ENCODE data around the gene OR51E2.

OR51E2 gene

GRCh38 chr11:4684631-4685285 lies 12.9 kb downstream of the OR51E2 start:
- no peaks in the 10 kb centered on the region for H3K27me3 ChIP-seq (ENCODE audit: control insufficient read depth, insufficient read depth, low read length)
- H3K9me3 ChIP-seq (replicated peaks; ENCODE audit: low read length): no peaks in the 10 kb centered on the region
- H3K4me2 ChIP-seq (ENCODE audit: low read length): no peak overlapping the region
- no peak overlapping the region for H3K4me3 ChIP-seq (ENCODE audit: low read length)
- H3K9ac ChIP-seq (ENCODE audit: low read depth, low read length): no peak overlapping the region
- no peaks in the 10 kb centered on the region for H3K4me1 ChIP-seq (ENCODE audit: control insufficient read depth, insufficient read depth, low read length)
- no peaks in the 10 kb centered on the region for H3K36me3 ChIP-seq (ENCODE audit: insufficient read depth, low read length)

- no peak overlapping the region for H3K9ac ChIP-seq (ENCODE audit: low read depth, low read length)
- H3K4me2 ChIP-seq (ENCODE audit: low read length): no peak overlapping the region
- H3K36me3 ChIP-seq (ENCODE audit: insufficient read depth, low read length): no peaks in the 10 kb centered on the region
- H3K9me3 ChIP-seq (replicated peaks; ENCODE audit: low read length): no peaks in the 10 kb centered on the region
- H3K27me3 ChIP-seq (ENCODE audit: control insufficient read depth, insufficient read depth, low read length): no peaks in the 10 kb centered on the region
- no peaks in the 10 kb centered on the region for H3K4me1 ChIP-seq (ENCODE audit: control insufficient read depth, insufficient read depth, low read length)
- H3K4me3 ChIP-seq (ENCODE audit: low read length): no peak overlapping the region
Observed at GRCh38 chr11:4682623-4683419, 14.8 kb downstream of the OR51E2 start.

DNA sequence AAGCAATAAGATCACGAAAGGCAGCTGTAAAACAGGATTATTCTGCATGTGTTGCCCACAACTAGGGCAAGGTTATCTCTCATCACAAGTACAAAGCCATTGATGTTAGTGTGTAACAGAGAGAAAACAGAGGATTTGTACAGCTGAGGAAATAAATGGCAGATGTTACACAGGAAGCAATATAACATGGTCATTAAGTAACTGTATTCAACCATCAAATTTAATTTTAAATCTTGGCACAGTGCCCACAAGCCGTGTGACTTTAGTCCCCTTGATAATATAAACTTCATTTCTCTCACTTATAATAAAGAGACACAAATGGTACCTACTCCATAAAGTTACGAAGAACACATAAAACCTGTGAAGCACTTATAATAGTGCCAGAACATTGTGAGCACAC lies 17.3 kb downstream of the OR51E2 start:
- Histone ChIP-seq H3K36me3 (ENCODE audit: insufficient read depth, low read length) (no peaks in the 10 kb centered on the region), H3K4me1 (ENCODE audit: control insufficient read depth, insufficient read depth, low read length) (no peaks in the 10 kb centered on the region), H3K9me3 (replicated peaks; ENCODE audit: low read length) (no peaks in the 10 kb centered on the region), H3K27me3 (ENCODE audit: control insufficient read depth, insufficient read depth, low read length) (no peaks in the 10 kb centered on the region), H3K9ac (ENCODE audit: low read depth, low read length) (no peak overlapping the region), H3K4me3 (ENCODE audit: low read length) (no peak overlapping the region), H3K4me2 (ENCODE audit: low read length) (no peak overlapping the region)

DNA sequence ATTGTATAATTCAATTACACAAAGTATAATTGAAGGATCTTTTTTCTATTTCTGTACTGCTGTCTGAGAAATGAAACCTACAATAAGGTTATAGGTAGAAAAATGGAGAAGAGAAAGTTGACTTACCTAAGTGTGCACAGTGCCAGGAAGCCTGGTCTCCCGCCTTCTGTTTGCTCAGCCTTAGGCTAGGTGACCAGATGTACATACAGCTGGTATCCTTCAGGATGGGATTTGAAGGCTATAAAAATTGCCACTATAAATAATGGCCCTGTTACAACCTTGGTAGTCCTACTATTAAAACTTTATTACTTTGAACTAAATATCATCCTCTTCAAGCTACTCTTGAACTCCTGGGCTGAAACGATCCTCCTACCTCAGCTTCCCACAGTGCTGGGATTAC lies 19.7 kb downstream of the OR51E2 start:
- Histone ChIP-seq H3K27me3 (ENCODE audit: control insufficient read depth, insufficient read depth, low read length) (no peaks in the 10 kb centered on the region), H3K4me2 (ENCODE audit: low read length) (no peak overlapping the region), H3K4me3 (ENCODE audit: low read length) (no peak overlapping the region), H3K4me1 (ENCODE audit: control insufficient read depth, insufficient read depth, low read length) (peaks cover under 1% of the 10 kb centered on the region), H3K9ac (ENCODE audit: low read depth, low read length) (no peak overlapping the region), H3K36me3 (ENCODE audit: insufficient read depth, low read length) (no peaks in the 10 kb centered on the region), H3K9me3 (replicated peaks; ENCODE audit: low read length) (no peaks in the 10 kb centered on the region)

DNA sequence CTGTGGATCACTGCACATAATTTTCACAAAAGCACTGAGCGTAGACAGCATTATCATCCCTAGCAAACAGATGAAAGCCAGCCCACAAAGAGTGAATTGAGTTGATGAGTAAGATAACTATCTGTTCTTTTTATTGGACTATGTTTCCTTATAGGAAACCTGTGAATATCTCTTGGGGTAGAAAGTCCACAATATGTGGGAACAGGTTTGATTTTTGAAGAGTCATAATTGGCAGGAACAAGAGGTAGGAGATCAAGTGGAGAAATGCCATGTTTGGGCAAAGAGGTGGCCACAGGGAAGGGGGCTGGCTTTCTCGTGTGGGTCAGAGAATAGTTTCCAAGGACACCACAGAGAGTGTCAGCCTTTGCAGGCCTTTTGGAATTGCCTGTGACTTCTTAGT lies 23.9 kb downstream of the OR51E2 start:
- Histone ChIP-seq H3K4me3 (ENCODE audit: low read length) (no peak overlapping the region), H3K9ac (ENCODE audit: low read depth, low read length) (no peak overlapping the region), H3K4me2 (ENCODE audit: low read length) (no peak overlapping the region), H3K36me3 (ENCODE audit: insufficient read depth, low read length) (no peaks in the 10 kb centered on the region), H3K27me3 (ENCODE audit: control insufficient read depth, insufficient read depth, low read length) (no peaks in the 10 kb centered on the region), H3K4me1 (ENCODE audit: control insufficient read depth, insufficient read depth, low read length) (peaks cover 4% of the 10 kb centered on the region), H3K9me3 (replicated peaks; ENCODE audit: low read length) (no peaks in the 10 kb centered on the region)

GRCh38 chr11:4672470-4672869 lies 25.2 kb downstream of the OR51E2 start:
- no peaks in the 10 kb centered on the region for H3K27me3 ChIP-seq (ENCODE audit: control insufficient read depth, insufficient read depth, low read length)
- no peak overlapping the region for H3K4me2 ChIP-seq (ENCODE audit: low read length)
- no peak overlapping the region for H3K9ac ChIP-seq (ENCODE audit: low read depth, low read length)
- H3K9me3 ChIP-seq (replicated peaks; ENCODE audit: low read length): no peaks in the 10 kb centered on the region
- H3K36me3 ChIP-seq (ENCODE audit: insufficient read depth, low read length): no peaks in the 10 kb centered on the region
- peaks cover 4% of the 10 kb centered on the region for H3K4me1 ChIP-seq (ENCODE audit: control insufficient read depth, insufficient read depth, low read length)
- H3K4me3 ChIP-seq (ENCODE audit: low read length): no peak overlapping the region

- H3K9me3 ChIP-seq (replicated peaks; ENCODE audit: low read length): no peaks in the 10 kb centered on the region
- no peak overlapping the region for H3K4me3 ChIP-seq (ENCODE audit: low read length)
- H3K4me2 ChIP-seq (ENCODE audit: low read length): no peak overlapping the region
- H3K4me1 ChIP-seq (ENCODE audit: control insufficient read depth, insufficient read depth, low read length): peaks cover 4% of the 10 kb centered on the region
- no peak overlapping the region for H3K9ac ChIP-seq (ENCODE audit: low read depth, low read length)
- no peaks in the 10 kb centered on the region for H3K27me3 ChIP-seq (ENCODE audit: control insufficient read depth, insufficient read depth, low read length)
- no peaks in the 10 kb centered on the region for H3K36me3 ChIP-seq (ENCODE audit: insufficient read depth, low read length)
Observed at GRCh38 chr11:4671741-4672140, 25.9 kb downstream of the OR51E2 start.

DNA sequence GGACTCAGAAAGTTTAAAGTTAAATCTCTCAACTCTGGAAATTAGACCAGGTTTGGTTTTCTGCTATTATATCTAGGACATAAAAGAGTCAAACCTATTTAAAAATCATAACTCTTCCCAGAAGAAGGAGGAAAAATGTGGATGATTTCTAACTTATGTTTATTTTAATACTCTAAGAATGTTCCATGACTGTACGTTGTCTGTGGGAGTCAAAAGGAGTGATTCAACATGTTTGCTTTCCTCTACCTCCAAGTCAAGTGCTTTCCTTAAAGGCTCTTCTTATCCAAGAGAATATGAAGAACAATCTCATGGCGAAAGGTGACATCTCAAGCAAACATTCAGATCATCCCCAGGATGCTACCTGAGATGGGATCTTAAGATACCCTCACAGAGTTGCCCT lies 32.2 kb downstream of the OR51E2 start:
- no peaks in the 10 kb centered on the region for H3K36me3 ChIP-seq (ENCODE audit: insufficient read depth, low read length)
- H3K4me1 ChIP-seq (ENCODE audit: control insufficient read depth, insufficient read depth, low read length): no peaks in the 10 kb centered on the region
- H3K27me3 ChIP-seq (ENCODE audit: control insufficient read depth, insufficient read depth, low read length): no peaks in the 10 kb centered on the region
- H3K4me2 ChIP-seq (ENCODE audit: low read length): no peak overlapping the region
- no peaks in the 10 kb centered on the region for H3K9me3 ChIP-seq (replicated peaks; ENCODE audit: low read length)
- no peak overlapping the region for H3K4me3 ChIP-seq (ENCODE audit: low read length)
- no peak overlapping the region for H3K9ac ChIP-seq (ENCODE audit: low read depth, low read length)

DNA sequence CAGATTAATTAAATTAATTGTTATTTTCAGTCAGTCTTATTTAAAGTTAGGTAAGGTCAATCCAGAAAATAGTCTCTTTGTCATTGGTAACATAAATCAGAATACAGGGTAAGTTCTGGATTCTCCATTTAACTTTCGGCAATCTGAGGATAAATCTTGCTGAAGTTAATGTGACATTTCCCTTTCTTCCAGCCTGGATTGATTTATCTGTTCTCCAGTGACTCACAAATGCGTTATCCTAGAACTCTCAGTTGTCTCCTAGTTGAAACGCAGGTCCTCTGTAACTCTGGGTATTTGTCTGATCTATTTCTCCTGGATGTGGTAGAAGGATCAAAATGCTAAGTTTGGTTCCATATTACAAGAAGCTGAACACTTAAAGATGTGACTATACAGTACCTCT lies 32.9 kb downstream of the OR51E2 start:
- H3K9ac ChIP-seq (ENCODE audit: low read depth, low read length): no peak overlapping the region

GRCh38 chr11:4664183-4664582 lies 33.5 kb downstream of the OR51E2 start:
- Histone ChIP-seq H3K9me3 (replicated peaks; ENCODE audit: low read length) (no peaks in the 10 kb centered on the region), H3K27me3 (ENCODE audit: control insufficient read depth, insufficient read depth, low read length) (no peaks in the 10 kb centered on the region), H3K4me1 (ENCODE audit: control insufficient read depth, insufficient read depth, low read length) (no peaks in the 10 kb centered on the region), H3K9ac (ENCODE audit: low read depth, low read length) (no peak overlapping the region), H3K36me3 (ENCODE audit: insufficient read depth, low read length) (no peaks in the 10 kb centered on the region), H3K4me3 (ENCODE audit: low read length) (no peak overlapping the region), H3K4me2 (ENCODE audit: low read length) (no peak overlapping the region)

More for the DNA sequence above, 32.9 kb downstream of the OR51E2 start:
- H3K4me2 ChIP-seq (ENCODE audit: low read length): no peak overlapping the region
- H3K4me1 ChIP-seq (ENCODE audit: control insufficient read depth, insufficient read depth, low read length): no peaks in the 10 kb centered on the region
- no peaks in the 10 kb centered on the region for H3K36me3 ChIP-seq (ENCODE audit: insufficient read depth, low read length)
- H3K4me3 ChIP-seq (ENCODE audit: low read length): no peak overlapping the region
- H3K9me3 ChIP-seq (replicated peaks; ENCODE audit: low read length): no peaks in the 10 kb centered on the region
- no peaks in the 10 kb centered on the region for H3K27me3 ChIP-seq (ENCODE audit: control insufficient read depth, insufficient read depth, low read length)

DNA sequence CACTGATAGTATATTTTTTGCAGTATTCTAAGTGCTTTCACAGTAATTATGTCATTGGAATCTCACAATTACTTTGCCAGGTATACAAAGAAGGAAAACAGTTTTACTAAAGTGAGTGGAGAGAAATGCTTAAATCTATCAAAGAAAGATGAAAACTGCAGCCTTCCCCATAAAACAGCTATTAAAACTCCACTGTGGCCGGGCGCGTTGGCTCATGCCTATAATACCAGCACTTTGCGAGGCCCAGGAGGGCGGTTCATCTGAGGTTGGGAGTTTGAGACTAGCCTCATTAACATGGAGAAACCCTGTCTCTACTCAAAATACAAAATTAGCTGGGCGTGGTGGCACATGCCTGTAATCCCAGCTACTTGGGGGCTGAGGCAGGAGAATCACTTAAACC lies 34.8 kb downstream of the OR51E2 start:
- Histone ChIP-seq H3K4me3 (ENCODE audit: low read length) (no peak overlapping the region), H3K4me1 (ENCODE audit: control insufficient read depth, insufficient read depth, low read length) (no peaks in the 10 kb centered on the region), H3K9me3 (replicated peaks; ENCODE audit: low read length) (no peaks in the 10 kb centered on the region), H3K4me2 (ENCODE audit: low read length) (no peak overlapping the region), H3K9ac (ENCODE audit: low read depth, low read length) (no peak overlapping the region), H3K27me3 (ENCODE audit: control insufficient read depth, insufficient read depth, low read length) (no peaks in the 10 kb centered on the region), H3K36me3 (ENCODE audit: insufficient read depth, low read length) (no peaks in the 10 kb centered on the region)

All from skeletal muscle satellite cell (primary cell).